ENCODE data around the gene HOXC9.

Gene HOXC9

GRCh38 chr12:54032086-54032619 is 32.2 kb downstream of the HOXC9 start:
- no peak for TF ChIP-seq REST (IDR thresholded peaks at IDR 0.05; ENCODE audit: insufficient read depth in 1 of 2, low read depth in 2 of 2, low read length in 2 of 2)
- no peak for TF ChIP-seq POLR2AphosphoS5 (IDR thresholded peaks at IDR 0.05; ENCODE audit: low read depth, low read length)
- TF ChIP-seq SIN3A (IDR thresholded peaks at IDR 0.05; ENCODE audit: borderline replicate concordance, insufficient read depth, low read length): no peak
- TF ChIP-seq TAF1 (IDR thresholded peaks at IDR 0.05; ENCODE audit: borderline replicate concordance, insufficient read depth, low read length): no peak
- TF ChIP-seq FOXP2 (optimal IDR thresholded peaks at IDR 0.05; ENCODE audit: borderline replicate concordance, extremely low read depth, extremely low read length, insufficient read depth): no peak

GRCh38 chr12:54032627-54033100 is 32.7 kb downstream of the HOXC9 start, which contains the start of gene HOXC5:
Gene HOXC5, plus strand, starts transcription at chr12:54033050. Its CDS starts 73 bp downstream, at chr12:54033123.
- no peak for TF ChIP-seq FOXP2 (optimal IDR thresholded peaks at IDR 0.05; ENCODE audit: borderline replicate concordance, extremely low read depth, extremely low read length, insufficient read depth)
- no peak for TF ChIP-seq TAF1 (IDR thresholded peaks at IDR 0.05; ENCODE audit: borderline replicate concordance, insufficient read depth, low read length)
- TF ChIP-seq REST (IDR thresholded peaks at IDR 0.05; ENCODE audit: insufficient read depth in 1 of 2, low read depth in 2 of 2, low read length in 2 of 2): no peak; a peak in 1 of 4 replicates
- no peak for TF ChIP-seq SIN3A (IDR thresholded peaks at IDR 0.05; ENCODE audit: borderline replicate concordance, insufficient read depth, low read length)
- TF ChIP-seq POLR2AphosphoS5 (IDR thresholded peaks at IDR 0.05; ENCODE audit: low read depth, low read length): no peak

GRCh38 chr12:54033106-54033979 is 33.4 kb downstream of the HOXC9 start:
- TF ChIP-seq FOXP2 (optimal IDR thresholded peaks at IDR 0.05; ENCODE audit: borderline replicate concordance, extremely low read depth, extremely low read length, insufficient read depth) (no peak), POLR2AphosphoS5 (IDR thresholded peaks at IDR 0.05; ENCODE audit: low read depth, low read length) (no peak), REST (IDR thresholded peaks at IDR 0.05; ENCODE audit: insufficient read depth in 1 of 2, low read depth in 2 of 2, low read length in 2 of 2) (no peak), TAF1 (IDR thresholded peaks at IDR 0.05; ENCODE audit: borderline replicate concordance, insufficient read depth, low read length) (no peak), SIN3A (IDR thresholded peaks at IDR 0.05; ENCODE audit: borderline replicate concordance, insufficient read depth, low read length) (no peak)

GRCh38 chr12:54033980-54034784 is 34.2 kb downstream of the HOXC9 start:
- TF ChIP-seq FOXP2 (optimal IDR thresholded peaks at IDR 0.05; ENCODE audit: borderline replicate concordance, extremely low read depth, extremely low read length, insufficient read depth) (no peak), TAF1 (IDR thresholded peaks at IDR 0.05; ENCODE audit: borderline replicate concordance, insufficient read depth, low read length) (no peak), POLR2AphosphoS5 (IDR thresholded peaks at IDR 0.05; ENCODE audit: low read depth, low read length) (no peak), REST (IDR thresholded peaks at IDR 0.05; ENCODE audit: insufficient read depth in 1 of 2, low read depth in 2 of 2, low read length in 2 of 2) (no peak), SIN3A (IDR thresholded peaks at IDR 0.05; ENCODE audit: borderline replicate concordance, insufficient read depth, low read length) (no peak)

All from PFSK-1 (cell line).